Lower leg skin (tissue), 4 donors: ENCODE results near the gene GPRC5D. TPM values are rescaled to one million over a fixed set of nuclear protein-coding genes. Genes with fewer than 3 reads are reported as not detected.

Experiments used
- DNase-seq, 2 donors: peaks; one replicate each; pipeline ENCODE4 v3.0.0-alpha.2; 2019; ENCODE audit warnings: low spot score in 2 of 2
- H3K4me3 ChIP-seq: fragments of 200-600 bp; sonication (generic); 2 replicates; pipeline ENCODE4 v1.5.1; 2017; ENCODE audit warnings: mild to moderate bottlenecking, low read depth; ENCODE audit not compliant: poor library complexity, severe bottlenecking
- POLR2A ChIP-seq, 2 donors: fragments of 450-650 bp; IDR thresholded peaks; one replicate each; pipeline ENCODE4 v1.6.1; 2016 to 2017; ENCODE audit warnings: antibody characterized with exemption in 2 of 2, mild to moderate bottlenecking in 1 of 2, moderate library complexity in 1 of 2
- WGBS, 2 donors: methylation state at CpG; one replicate each; pipeline ENCODE4 v1.1.5; 2018; 5-methylcytosine and 5-hydroxymethylcytosine counted together
- intact Hi-C: fragments of 100-400 bp; cut with DNase I; formaldehyde crosslinking; loops from one replicate; pipeline ENCODE4 v1.15.0; 2023; ENCODE audit warnings: low total_unique reads
- total RNA-seq, 4 donors: library from RNA; depleted of rRNA; stranded (reverse); fragments of >200 nt; gene quantifications; one replicate each; pipeline ENCODE4 v1.1.0, GENCODE V29; 2016
- TF ChIP-seq, protein P1 (sequence below), 3 donors: fragments of 450-650 bp; IDR thresholded peaks; one replicate each; pipeline ENCODE4 v1.5.1; 2016; ENCODE audit warnings: antibody characterized with exemption in 3 of 3, mild to moderate bottlenecking in 3 of 3, moderate library complexity in 2 of 3

The GPRC5D gene
- total RNA-seq, 4 donors from 2014 or later, result 27.9 to 51.1 TPM; not detected in 2

DNA sequence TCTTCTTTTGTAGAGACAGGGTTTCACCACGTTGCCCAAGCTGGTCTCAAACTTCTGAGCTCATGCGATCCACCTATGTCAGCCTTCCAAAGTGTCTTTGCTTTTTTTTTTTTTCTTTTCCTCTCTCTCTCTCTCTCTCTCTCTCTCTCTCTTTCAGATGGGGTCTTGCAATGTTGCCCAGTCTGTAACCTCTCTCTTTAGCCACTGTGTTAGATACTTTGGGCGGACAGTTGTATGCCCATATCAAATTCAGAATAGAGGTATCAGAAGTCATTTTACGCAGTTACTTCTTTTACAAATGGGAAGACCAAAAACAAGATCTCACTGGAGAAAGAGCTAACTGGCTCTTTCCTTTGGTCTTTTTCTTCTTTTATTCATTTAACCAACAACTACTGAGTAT is 41.4 kb upstream of the GPRC5D start:
- no peak for DNase-seq
- no peak overlapping the region for H3K4me3 ChIP-seq
- TF ChIP-seq, protein P1, sequence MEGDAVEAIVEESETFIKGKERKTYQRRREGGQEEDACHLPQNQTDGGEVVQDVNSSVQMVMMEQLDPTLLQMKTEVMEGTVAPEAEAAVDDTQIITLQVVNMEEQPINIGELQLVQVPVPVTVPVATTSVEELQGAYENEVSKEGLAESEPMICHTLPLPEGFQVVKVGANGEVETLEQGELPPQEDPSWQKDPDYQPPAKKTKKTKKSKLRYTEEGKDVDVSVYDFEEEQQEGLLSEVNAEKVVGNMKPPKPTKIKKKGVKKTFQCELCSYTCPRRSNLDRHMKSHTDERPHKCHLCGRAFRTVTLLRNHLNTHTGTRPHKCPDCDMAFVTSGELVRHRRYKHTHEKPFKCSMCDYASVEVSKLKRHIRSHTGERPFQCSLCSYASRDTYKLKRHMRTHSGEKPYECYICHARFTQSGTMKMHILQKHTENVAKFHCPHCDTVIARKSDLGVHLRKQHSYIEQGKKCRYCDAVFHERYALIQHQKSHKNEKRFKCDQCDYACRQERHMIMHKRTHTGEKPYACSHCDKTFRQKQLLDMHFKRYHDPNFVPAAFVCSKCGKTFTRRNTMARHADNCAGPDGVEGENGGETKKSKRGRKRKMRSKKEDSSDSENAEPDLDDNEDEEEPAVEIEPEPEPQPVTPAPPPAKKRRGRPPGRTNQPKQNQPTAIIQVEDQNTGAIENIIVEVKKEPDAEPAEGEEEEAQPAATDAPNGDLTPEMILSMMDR (IDR thresholded peaks at IDR 0.05), result no peak
- TF ChIP-seq POLR2A (IDR thresholded peaks at IDR 0.05), result no peak
- intact Hi-C loops, result no loop called here
- WGBS, 2 donors, result 94 to 97% methylated on average over 4 of the region's 4 CpGs

DNA sequence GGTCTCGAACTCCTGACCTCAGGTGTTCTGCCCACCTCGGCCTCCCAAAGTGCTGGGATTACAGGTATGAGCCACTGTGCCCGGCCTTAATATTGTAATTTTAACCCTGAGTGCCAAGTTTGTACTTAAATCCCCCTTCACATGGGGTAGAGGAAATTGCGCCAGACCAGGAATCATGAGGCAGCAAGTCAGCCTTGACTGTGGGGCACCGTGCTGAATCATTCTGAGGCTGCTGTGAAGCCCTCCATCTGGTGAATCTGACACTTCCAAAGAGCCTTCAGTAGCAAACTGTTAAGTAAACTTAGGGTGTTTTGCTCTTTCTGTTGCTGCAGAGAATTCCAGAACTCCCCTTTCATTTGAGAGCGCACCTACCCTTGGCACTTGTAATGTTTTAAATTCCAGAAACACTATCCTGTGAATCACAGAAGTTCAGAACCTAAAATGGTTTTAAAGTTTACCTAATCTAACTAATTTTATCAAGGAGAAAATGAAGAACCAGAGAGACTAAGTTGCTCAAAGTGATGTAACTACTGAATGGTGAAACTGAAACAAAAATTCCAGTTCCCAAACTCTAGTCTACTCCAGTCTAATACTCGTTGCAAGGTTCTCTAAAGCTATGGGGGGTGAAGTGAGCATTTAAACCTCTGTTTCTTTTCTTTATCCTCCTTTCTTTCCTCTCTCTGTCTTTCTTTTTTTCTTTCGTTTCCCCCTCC is 40.6 kb upstream of the GPRC5D start:
- no peak for DNase-seq
- whole genome bisulfite sequencing, 2 donors, result 71 to 74% methylated on average over 8 of the region's 8 CpGs
- no peak for TF ChIP-seq POLR2A (IDR thresholded peaks at IDR 0.05)
- TF ChIP-seq, protein P1 (IDR thresholded peaks at IDR 0.05), result no peak

DNA sequence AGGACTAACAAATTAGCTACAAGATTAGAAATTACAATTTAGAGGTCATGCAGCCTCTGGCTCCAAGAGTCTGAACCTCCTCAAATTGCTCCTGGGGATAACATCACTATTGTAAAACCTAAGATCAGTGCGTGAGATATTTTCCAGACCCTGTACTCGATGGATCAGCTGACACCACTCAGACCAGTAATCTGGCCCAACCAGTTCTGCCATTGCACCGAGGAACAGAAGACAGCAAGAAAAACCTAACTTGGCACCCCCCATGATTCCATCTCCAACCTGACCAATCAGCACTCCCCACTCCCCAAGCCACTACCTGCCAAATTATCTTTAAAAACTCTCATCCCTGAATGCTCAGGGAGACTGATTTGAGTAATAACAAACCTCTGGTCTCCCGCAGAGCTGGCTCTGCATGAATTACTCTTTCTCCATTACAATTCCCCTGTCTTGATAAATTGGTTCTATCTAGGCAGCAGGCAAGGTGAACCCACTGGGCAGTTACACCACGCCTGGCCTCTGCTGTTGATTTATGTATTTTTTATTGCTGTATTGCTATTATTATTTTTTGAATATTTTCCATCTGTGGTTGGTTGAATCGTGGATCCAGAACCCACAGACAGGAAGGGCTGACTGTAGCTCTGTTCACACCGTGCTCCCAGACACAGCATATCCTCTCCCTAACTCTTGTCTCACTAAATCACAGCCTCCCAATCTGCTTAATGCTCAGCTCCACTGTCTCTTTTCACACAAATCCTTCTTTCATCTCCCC is 38.9 kb upstream of the GPRC5D start:
- H3K4me3 ChIP-seq, result no peak overlapping the region
- 62 to 69% methylated on average over 7 of the region's 7 CpGs for WGBS, 2 donors
- no peak for DNase-seq
- TF ChIP-seq POLR2A (IDR thresholded peaks at IDR 0.05), result no peak
- TF ChIP-seq, protein P1 (IDR thresholded peaks at IDR 0.05), result no peak
- intact Hi-C loops, result no loop called here

More for the DNA sequence above, 40.6 kb upstream of the GPRC5D start:
- H3K4me3 ChIP-seq, result no peak overlapping the region
- intact Hi-C loops, result no loop called here

DNA sequence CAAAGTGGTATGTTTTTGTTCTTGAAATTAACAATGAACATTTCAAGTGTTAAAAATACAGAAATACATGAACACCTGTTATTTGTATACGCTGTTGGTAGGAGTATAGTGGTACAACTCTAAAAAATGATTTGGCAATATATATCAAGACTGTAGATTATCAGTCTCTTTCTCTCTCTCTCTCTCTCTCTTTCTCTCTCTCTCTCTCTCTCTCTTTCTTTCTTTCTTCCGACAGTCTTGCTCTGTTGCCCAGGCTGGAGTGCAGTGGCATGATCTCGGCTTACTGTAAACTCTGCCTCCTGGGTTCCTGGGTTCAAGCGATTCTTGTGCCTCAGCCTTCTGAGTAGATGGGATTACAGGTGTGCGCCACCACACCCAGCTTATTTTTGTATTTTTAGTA is 35.5 kb upstream of the GPRC5D start:
- intact Hi-C loops, result no loop called here
- DNase-seq, result no peak
- WGBS, 2 donors, result 75 to 78% methylated on average over 5 of the region's 5 CpGs
- no peak overlapping the region for H3K4me3 ChIP-seq
- TF ChIP-seq, protein P1 (IDR thresholded peaks at IDR 0.05), result no peak
- TF ChIP-seq POLR2A (IDR thresholded peaks at IDR 0.05), result no peak

DNA sequence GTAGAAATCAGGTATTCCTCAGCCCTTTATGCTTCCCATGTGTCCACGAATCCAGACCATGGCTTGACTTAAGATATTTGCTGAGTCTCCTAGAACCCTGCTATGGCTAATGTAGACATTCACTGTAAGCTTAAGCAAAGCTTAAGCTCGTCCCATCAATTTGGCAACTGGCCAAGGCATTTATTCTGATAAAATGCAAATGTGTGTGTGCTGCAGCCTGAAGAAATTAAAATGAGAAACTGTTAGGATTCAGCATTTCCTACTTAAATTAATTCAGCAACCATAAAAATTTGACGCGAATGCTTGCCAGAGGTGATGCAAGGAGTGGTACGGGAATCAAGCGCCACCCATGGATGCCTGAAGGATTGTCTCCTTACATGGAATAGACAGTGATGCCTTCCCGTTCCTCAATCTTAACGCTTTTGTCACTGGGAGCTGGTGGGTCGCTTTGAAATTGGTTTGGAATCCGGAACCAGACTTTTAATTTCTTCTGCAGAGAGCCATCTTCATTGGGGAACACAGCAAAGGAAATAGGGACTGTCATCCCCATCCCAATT is 34.9 kb upstream of the GPRC5D start:
- 71 to 74% methylated on average over 10 of the region's 10 CpGs for WGBS, 2 donors
- no peak overlapping the region for H3K4me3 ChIP-seq
- no peak for DNase-seq
- intact Hi-C loops, result no loop called here
- TF ChIP-seq, protein P1 (IDR thresholded peaks at IDR 0.05), result no peak
- no peak for TF ChIP-seq POLR2A (IDR thresholded peaks at IDR 0.05)
